ENCODE measurements around the gene ARHGAP15. TPM values are rescaled to one million over a fixed set of nuclear protein-coding genes. Genes with fewer than 3 reads are reported as not detected.

ARHGAP15 gene
- total and polyA plus RNA-seq, 2 donors (not counting 1 experiment from before 2014, with no cell fraction given) = 0.07 TPM; not detected in 1

DNA sequence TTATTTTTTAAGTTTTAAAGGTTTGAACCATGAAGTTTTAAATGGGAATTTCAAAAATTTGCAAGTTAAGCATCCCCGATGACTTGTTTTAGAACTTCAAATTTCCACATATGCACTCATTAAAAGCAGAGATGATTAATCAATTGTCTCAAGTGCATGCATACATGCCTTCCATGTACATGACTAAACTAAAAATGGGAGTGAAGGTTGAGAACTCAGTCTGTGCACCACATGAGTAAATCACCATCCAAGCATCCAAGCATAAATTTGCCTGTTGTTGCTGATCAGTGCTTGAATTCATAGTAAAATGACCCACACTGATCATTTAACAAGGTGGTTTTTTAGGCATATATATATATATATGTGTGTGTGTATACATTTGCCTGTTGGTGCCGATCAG, 249.8 kb downstream of the ARHGAP15 start:
- Histone ChIP-seq H3K27ac (ENCODE audit: insufficient read depth, low read length) (no peak overlapping the region), H3K9me3 (ENCODE audit: control insufficient read depth, insufficient read depth, low read depth, low read length) (no peaks in the 10 kb centered on the region), H3K36me3 (ENCODE audit: control insufficient read depth, insufficient read depth, low read length) (no peaks in the 10 kb centered on the region), H3K4me1 (ENCODE audit: control insufficient read depth, extremely low read depth, insufficient read depth, low read length) (no peaks in the 10 kb centered on the region), H4K20me1 (ENCODE audit: control insufficient read depth, extremely low read depth, insufficient read depth, low read length) (no peaks in the 10 kb centered on the region), H3K4me3 (replicated peaks in 1 of 4; ENCODE audit: control extremely low read depth in 1 of 4, insufficient read depth in 1 of 4, low read depth in 3 of 4, low read length in 4 of 4) (no peak overlapping the region), H3K79me2 (ENCODE audit: control insufficient read depth, insufficient read depth, low read length) (no peaks in the 10 kb centered on the region), H3K4me2 (ENCODE audit: extremely low read depth, insufficient read depth, low read length) (no peak overlapping the region), H3K9ac (ENCODE audit: insufficient read depth, low read length) (no peak overlapping the region), H2AFZ (ENCODE audit: low read length) (no peak overlapping the region), H3K27me3 (ENCODE audit: control insufficient read depth, insufficient read depth, low read length) (no peaks in the 10 kb centered on the region)
- DNase-seq (ENCODE audit: low read depth in 2 of 2) = no peak
- TF ChIP-seq, protein P1, sequence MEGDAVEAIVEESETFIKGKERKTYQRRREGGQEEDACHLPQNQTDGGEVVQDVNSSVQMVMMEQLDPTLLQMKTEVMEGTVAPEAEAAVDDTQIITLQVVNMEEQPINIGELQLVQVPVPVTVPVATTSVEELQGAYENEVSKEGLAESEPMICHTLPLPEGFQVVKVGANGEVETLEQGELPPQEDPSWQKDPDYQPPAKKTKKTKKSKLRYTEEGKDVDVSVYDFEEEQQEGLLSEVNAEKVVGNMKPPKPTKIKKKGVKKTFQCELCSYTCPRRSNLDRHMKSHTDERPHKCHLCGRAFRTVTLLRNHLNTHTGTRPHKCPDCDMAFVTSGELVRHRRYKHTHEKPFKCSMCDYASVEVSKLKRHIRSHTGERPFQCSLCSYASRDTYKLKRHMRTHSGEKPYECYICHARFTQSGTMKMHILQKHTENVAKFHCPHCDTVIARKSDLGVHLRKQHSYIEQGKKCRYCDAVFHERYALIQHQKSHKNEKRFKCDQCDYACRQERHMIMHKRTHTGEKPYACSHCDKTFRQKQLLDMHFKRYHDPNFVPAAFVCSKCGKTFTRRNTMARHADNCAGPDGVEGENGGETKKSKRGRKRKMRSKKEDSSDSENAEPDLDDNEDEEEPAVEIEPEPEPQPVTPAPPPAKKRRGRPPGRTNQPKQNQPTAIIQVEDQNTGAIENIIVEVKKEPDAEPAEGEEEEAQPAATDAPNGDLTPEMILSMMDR (conservative IDR thresholded peaks at IDR 0.05 in 1 of 2, IDR thresholded peaks at IDR 0.05 in 1 of 2; ENCODE audit: low read depth in 1 of 2, low read length in 2 of 2) = no peak
- TF ChIP-seq EZH2 (IDR thresholded peaks at IDR 0.05; ENCODE audit: low read length, missing control alignments) = no peak

DNA sequence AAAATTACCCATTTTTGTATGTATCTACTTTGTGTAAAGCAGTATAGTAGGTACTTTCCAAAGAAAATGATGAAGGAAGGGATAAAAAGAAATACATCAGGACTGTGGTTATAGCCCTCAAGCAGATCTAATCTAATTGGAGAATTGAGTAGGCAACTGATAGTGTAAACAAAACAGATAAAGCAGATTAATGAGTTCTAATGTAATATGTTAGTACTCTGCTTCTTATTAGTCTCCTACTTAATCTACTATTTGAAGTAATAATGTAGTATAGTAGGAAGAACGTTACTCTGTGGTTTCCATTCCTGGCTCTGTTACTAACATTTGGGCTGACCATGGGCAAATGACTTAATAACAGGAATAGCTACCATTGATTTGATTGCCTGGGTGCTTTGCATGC, 250.7 kb downstream of the ARHGAP15 start:
- H3K4me1 ChIP-seq (ENCODE audit: control insufficient read depth, extremely low read depth, insufficient read depth, low read length) = no peaks in the 10 kb centered on the region
- H3K4me2 ChIP-seq (ENCODE audit: extremely low read depth, insufficient read depth, low read length) = no peak overlapping the region
- H3K9me3 ChIP-seq (ENCODE audit: control insufficient read depth, insufficient read depth, low read depth, low read length) = no peaks in the 10 kb centered on the region
- H3K27me3 ChIP-seq (ENCODE audit: control insufficient read depth, insufficient read depth, low read length) = no peaks in the 10 kb centered on the region
- no peak for TF ChIP-seq EZH2 (IDR thresholded peaks at IDR 0.05; ENCODE audit: low read length, missing control alignments)
- TF ChIP-seq, protein P1 (conservative IDR thresholded peaks at IDR 0.05 in 1 of 2, IDR thresholded peaks at IDR 0.05 in 1 of 2; ENCODE audit: low read depth in 1 of 2, low read length in 2 of 2) = no peak
- no peak for DNase-seq (ENCODE audit: low read depth in 2 of 2)
- no peaks in the 10 kb centered on the region for H3K36me3 ChIP-seq (ENCODE audit: control insufficient read depth, insufficient read depth, low read length)
- H3K4me3 ChIP-seq (replicated peaks in 1 of 4; ENCODE audit: control extremely low read depth in 1 of 4, insufficient read depth in 1 of 4, low read depth in 3 of 4, low read length in 4 of 4) = no peak overlapping the region
- no peaks in the 10 kb centered on the region for H4K20me1 ChIP-seq (ENCODE audit: control insufficient read depth, extremely low read depth, insufficient read depth, low read length)
- no peaks in the 10 kb centered on the region for H3K79me2 ChIP-seq (ENCODE audit: control insufficient read depth, insufficient read depth, low read length)
- no peak overlapping the region for H3K27ac ChIP-seq (ENCODE audit: insufficient read depth, low read length)
- no peak overlapping the region for H2AFZ ChIP-seq (ENCODE audit: low read length)
- H3K9ac ChIP-seq (ENCODE audit: insufficient read depth, low read length) = no peak overlapping the region

DNA sequence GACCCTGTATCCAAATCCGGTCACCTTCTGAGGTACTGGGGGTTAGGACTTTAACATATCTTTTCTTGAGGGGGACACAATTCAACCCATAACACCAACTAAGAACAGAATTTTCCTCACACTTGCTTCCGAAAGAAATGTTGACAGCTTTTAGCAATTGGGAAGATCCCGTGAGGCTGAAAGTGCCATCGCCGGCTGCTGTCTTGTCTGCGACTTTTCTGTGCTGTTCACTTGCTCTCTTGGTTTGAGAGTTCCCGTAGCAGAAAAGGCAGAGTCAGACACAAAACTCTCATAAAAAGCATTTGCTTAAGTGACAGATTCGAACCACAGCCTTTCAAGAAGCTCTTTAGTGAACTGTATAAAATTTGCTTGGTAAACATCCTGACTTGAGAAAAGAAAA, 253.4 kb downstream of the ARHGAP15 start:
- no peak overlapping the region for H3K4me3 ChIP-seq (replicated peaks in 1 of 4; ENCODE audit: control extremely low read depth in 1 of 4, insufficient read depth in 1 of 4, low read depth in 3 of 4, low read length in 4 of 4)

More for the DNA sequence above, 253.4 kb downstream of the ARHGAP15 start:
- Histone ChIP-seq H3K27me3 (ENCODE audit: control insufficient read depth, insufficient read depth, low read length) (no peaks in the 10 kb centered on the region), H4K20me1 (ENCODE audit: control insufficient read depth, extremely low read depth, insufficient read depth, low read length) (no peaks in the 10 kb centered on the region), H3K4me2 (ENCODE audit: extremely low read depth, insufficient read depth, low read length) (no peak overlapping the region), H3K36me3 (ENCODE audit: control insufficient read depth, insufficient read depth, low read length) (no peaks in the 10 kb centered on the region), H2AFZ (ENCODE audit: low read length) (no peak overlapping the region), H3K79me2 (ENCODE audit: control insufficient read depth, insufficient read depth, low read length) (no peaks in the 10 kb centered on the region), H3K4me1 (ENCODE audit: control insufficient read depth, extremely low read depth, insufficient read depth, low read length) (no peaks in the 10 kb centered on the region), H3K9me3 (ENCODE audit: control insufficient read depth, insufficient read depth, low read depth, low read length) (no peaks in the 10 kb centered on the region), H3K9ac (ENCODE audit: insufficient read depth, low read length) (no peak overlapping the region), H3K27ac (ENCODE audit: insufficient read depth, low read length) (no peak overlapping the region)
- no peak for DNase-seq (ENCODE audit: low read depth in 2 of 2)
- TF ChIP-seq, protein P1 (conservative IDR thresholded peaks at IDR 0.05 in 1 of 2, IDR thresholded peaks at IDR 0.05 in 1 of 2; ENCODE audit: low read depth in 1 of 2, low read length in 2 of 2) = no peak
- no peak for TF ChIP-seq EZH2 (IDR thresholded peaks at IDR 0.05; ENCODE audit: low read length, missing control alignments)

Data from fibroblast of lung (primary cell).